ENCODE results near the gene ABLIM1. TPM values are rescaled to one million over a fixed set of nuclear protein-coding genes. Genes with fewer than 3 reads are reported as not detected.

ABLIM1 gene
- total and polyA plus RNA-seq, 8 donors: 13.3 to 44.5 (median 33.3) TPM

DNA sequence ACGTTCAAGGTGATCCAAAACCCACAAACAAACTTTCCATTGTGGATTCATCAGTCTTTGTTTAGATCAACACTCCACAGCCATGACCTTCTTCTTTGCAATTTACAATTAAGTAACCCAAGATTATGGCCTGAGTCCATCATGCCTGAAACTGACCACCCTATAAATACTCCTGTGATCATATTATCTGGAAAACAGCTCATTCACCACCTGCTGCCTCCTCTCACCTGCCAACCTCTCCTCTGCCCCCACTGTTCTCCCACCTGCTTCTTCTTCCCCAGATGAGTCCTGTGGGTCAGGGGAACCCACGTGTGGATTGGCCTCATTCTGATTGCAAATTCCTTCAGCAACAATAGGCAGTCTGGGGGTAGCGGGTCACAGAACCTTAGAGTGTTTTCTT lies 81.4 kb downstream of the ABLIM1 start:
- FAIRE-seq: no peak
- H3K4me1 ChIP-seq: peaks cover 0 to 5% (median 0%) of the 10 kb centered on the region in 3 donors
- H3K36me3 ChIP-seq: no peaks in the 10 kb centered on the region
- no peak overlapping the region for H3K4me3 ChIP-seq
- no peak for DNase-seq
- WGBS, 2 donors: 71 to 77% methylated on average over 3 of the region's 3 CpGs
- H3K27me3 ChIP-seq: no peaks in the 10 kb centered on the region
- no peaks in the 10 kb centered on the region for H3K9me3 ChIP-seq
- peak in 1 of 4 donors; percentile 12 for ATAC-seq
- intact Hi-C loops (cut with DNase I): no loop called here
- TF ChIP-seq, protein P1, sequence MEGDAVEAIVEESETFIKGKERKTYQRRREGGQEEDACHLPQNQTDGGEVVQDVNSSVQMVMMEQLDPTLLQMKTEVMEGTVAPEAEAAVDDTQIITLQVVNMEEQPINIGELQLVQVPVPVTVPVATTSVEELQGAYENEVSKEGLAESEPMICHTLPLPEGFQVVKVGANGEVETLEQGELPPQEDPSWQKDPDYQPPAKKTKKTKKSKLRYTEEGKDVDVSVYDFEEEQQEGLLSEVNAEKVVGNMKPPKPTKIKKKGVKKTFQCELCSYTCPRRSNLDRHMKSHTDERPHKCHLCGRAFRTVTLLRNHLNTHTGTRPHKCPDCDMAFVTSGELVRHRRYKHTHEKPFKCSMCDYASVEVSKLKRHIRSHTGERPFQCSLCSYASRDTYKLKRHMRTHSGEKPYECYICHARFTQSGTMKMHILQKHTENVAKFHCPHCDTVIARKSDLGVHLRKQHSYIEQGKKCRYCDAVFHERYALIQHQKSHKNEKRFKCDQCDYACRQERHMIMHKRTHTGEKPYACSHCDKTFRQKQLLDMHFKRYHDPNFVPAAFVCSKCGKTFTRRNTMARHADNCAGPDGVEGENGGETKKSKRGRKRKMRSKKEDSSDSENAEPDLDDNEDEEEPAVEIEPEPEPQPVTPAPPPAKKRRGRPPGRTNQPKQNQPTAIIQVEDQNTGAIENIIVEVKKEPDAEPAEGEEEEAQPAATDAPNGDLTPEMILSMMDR (IDR thresholded peaks at IDR 0.05): no peak
- H3K27ac ChIP-seq: peak overlapping the region in 2 of 4 donors; percentile 31 to 33

- Histone ChIP-seq H3K27ac (no peak overlapping the region), H3K4me3 (no peak overlapping the region), H3K9me3 (no peaks in the 10 kb centered on the region), H3K27me3 (no peaks in the 10 kb centered on the region), H3K4me1 (peaks cover 0 to 5% (median 0%) of the 10 kb centered on the region in 3 donors), H3K36me3 (no peaks in the 10 kb centered on the region)
- FAIRE-seq (no peak), DNase-seq (no peak), ATAC-seq (no peak)
- intact Hi-C loops (cut with DNase I): no loop called here
- 73 to 80% methylated on average over 2 of the region's 2 CpGs for WGBS, 2 donors
- TF ChIP-seq, protein P1 (IDR thresholded peaks at IDR 0.05): no peak
These were observed 82.0 kb downstream of the ABLIM1 start for GRCh38 chr10:114576132-114576487.

DNA sequence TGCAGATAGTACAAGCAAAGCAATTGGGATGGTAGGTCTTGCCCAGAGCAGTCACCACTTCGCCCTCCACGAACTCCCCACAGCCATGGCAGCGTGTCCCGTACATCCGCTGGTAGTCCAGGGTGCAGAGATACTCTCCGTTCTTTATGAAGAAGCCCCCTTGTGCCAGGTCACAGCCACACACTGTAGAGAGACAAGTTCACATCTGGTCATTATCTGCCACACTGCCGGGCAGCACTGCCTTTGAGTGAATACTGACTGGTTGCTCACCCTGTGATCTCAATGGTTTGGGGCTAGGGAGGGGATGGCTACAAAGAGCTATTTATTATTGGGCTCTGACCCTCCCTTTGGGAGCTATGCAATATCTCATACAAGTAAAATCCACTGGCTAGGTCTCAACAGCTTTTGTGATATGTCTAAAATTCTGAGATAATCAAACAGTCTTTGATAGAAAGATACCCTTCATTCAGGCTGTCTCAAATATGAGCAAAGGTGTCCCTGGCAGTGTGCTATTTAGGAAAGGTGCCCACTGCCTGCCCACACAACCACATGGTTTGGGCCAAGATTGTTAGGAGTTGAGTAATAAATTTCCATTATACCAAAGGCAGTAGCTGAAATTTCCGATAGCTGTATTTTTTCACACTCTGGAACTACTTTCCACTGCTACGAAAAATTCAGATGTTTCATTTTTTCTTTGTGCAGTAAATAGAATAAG lies 82.5 kb downstream of the ABLIM1 start:
- Histone ChIP-seq H3K9me3 (no peaks in the 10 kb centered on the region), H3K4me1 (peaks cover 0 to 5% (median 0%) of the 10 kb centered on the region in 3 donors), H3K4me3 (no peak overlapping the region), H3K27ac (no peak overlapping the region), H3K36me3 (no peaks in the 10 kb centered on the region), H3K27me3 (no peaks in the 10 kb centered on the region)
- FAIRE-seq (no peak), ATAC-seq (peak in 2 of 4 donors; percentile 24 to 30), DNase-seq (no peak)
- intact Hi-C loops (cut with DNase I): no loop called here
- TF ChIP-seq, protein P1 (IDR thresholded peaks at IDR 0.05): no peak
- 85 to 94% methylated on average over 9 of the region's 9 CpGs for WGBS, 2 donors

DNA sequence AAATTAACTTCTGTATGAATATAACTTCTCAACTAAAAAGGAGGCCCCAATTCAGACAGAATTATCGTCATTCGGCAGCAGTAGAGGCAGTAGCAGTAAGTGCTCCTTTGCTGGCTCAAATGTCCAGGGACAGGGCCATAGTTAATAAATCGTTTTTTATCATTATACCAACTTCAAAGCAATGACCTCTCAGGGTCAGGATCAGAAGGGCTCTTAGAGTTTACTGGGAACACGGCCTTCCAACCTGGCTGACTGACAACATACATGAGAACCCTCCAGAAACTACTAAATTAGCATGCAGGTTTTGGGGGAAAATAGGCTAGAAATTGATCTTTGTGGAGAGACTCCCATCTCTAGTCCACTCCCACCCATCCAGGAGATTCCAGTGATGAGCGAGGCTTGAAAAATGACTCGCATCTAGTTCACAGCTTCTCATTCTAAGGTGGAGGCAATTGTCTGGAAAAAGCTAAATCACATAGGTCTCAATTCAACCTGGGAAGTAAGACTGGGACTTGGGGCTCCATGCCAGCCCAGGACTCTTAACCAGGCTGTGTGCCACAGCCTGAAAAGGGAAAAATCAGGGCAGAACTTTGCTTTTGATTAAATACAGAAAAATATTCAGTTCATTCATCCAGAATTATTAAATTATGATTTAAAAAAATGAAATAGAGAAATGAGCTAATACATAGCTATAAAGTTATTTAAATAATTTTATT lies 84.6 kb downstream of the ABLIM1 start:
- ATAC-seq (no peak), DNase-seq (no peak), FAIRE-seq (no peak)
- peaks cover 0 to 11% (median 0%) of the 10 kb centered on the region in 3 donors for H3K36me3 ChIP-seq
- no peaks in the 10 kb centered on the region for H3K27me3 ChIP-seq
- intact Hi-C loops (cut with DNase I): loop anchor here in 1 of 3 donors (5.0 kb wide), 1 partner anchor 39 kb away; no protein-coding TSS in a partner anchor
- no peaks in the 10 kb centered on the region for H3K9me3 ChIP-seq
- H3K4me3 ChIP-seq: no peak overlapping the region
- peaks cover 0 to 5% (median 0%) of the 10 kb centered on the region in 3 donors for H3K4me1 ChIP-seq
- H3K27ac ChIP-seq: no peak overlapping the region
- 70 to 73% methylated on average over 6 of the region's 6 CpGs for WGBS, 2 donors
- TF ChIP-seq, protein P1 (IDR thresholded peaks at IDR 0.05): no peak

Measured in pancreas (tissue), 10 donors.